Neutrophil (primary cell): ENCODE measurements around the gene SLC26A4.

Experiments
- H3K27ac ChIP-seq: fragments of 200-600 bp; sonication (generic); 2 replicates; pipeline ENCODE4 v1.5.1; 2016; ENCODE audit warnings: mild to moderate bottlenecking, moderate library complexity
- H3K27me3 ChIP-seq: fragments of 200-600 bp; sonication (generic); 2 replicates; pipeline ENCODE4 v1.6.0; 2016; ENCODE audit warnings: mild to moderate bottlenecking
- H3K36me3 ChIP-seq: fragments of 200-600 bp; sonication (generic); 2 replicates; pipeline ENCODE4 v1.5.1; 2017
- H3K4me1 ChIP-seq, 2 experiments: fragments of 200-600 bp in 1 of 2; sonication (generic) in 1 of 2; 1 replicate in 1 of 2; 2 replicates in 1 of 2; pipeline versions ENCODE4 v1.5.1 to v1.6.1; 2013 to 2016; ENCODE audit warnings: low read depth in 1 of 2, low read length in 1 of 2, mild to moderate bottlenecking in 1 of 2, moderate library complexity in 1 of 2; ENCODE audit not compliant: control insufficient read depth in 1 of 2, insufficient read depth in 1 of 2
- H3K4me3 ChIP-seq, 2 experiments: fragments of 200-600 bp in 1 of 2; sonication (generic) in 1 of 2; 1 replicate in 1 of 2; 2 replicates in 1 of 2; pipeline ENCODE4 v1.5.1; 2013 to 2016; ENCODE audit warnings: low read depth in 1 of 2, low read length in 1 of 2, mild to moderate bottlenecking in 1 of 2, moderate library complexity in 1 of 2
- H3K9me3 ChIP-seq: fragments of 200-600 bp; sonication (generic); 2 replicates; pipeline ENCODE4 v1.5.1; 2016
- CTCF ChIP-seq: fragments of 200-600 bp; sonication (generic); IDR thresholded peaks from 2 replicates; pipeline ENCODE4 v1.5.1; 2016; ENCODE audit warnings: antibody characterized with exemption

The SLC26A4 gene

GRCh38 chr7:107680478-107680877 lies 19.9 kb downstream of the SLC26A4 start:
- no peaks in the 10 kb centered on the region for H3K36me3 ChIP-seq
- no peak overlapping the region for H3K4me3 ChIP-seq
- no peaks in the 10 kb centered on the region for H3K9me3 ChIP-seq
- H3K4me1 ChIP-seq, result no peaks in the 10 kb centered on the region
- H3K27ac ChIP-seq, result no peak overlapping the region
- no peak for TF ChIP-seq CTCF
- H3K27me3 ChIP-seq, result peaks cover 3% of the 10 kb centered on the region

- no peaks in the 10 kb centered on the region for H3K4me1 ChIP-seq
- H3K27me3 ChIP-seq, result peaks cover 3% of the 10 kb centered on the region
- no peak for TF ChIP-seq CTCF
- no peaks in the 10 kb centered on the region for H3K36me3 ChIP-seq
- no peaks in the 10 kb centered on the region for H3K9me3 ChIP-seq
- no peak overlapping the region for H3K4me3 ChIP-seq
- no peak overlapping the region for H3K27ac ChIP-seq
Observed at GRCh38 chr7:107682886-107683285, 22.3 kb downstream of the SLC26A4 start.

- Histone ChIP-seq H3K4me3 (no peak overlapping the region), H3K27me3 (peaks cover 7% of the 10 kb centered on the region), H3K9me3 (no peaks in the 10 kb centered on the region), H3K27ac (no peak overlapping the region), H3K36me3 (no peaks in the 10 kb centered on the region), H3K4me1 (no peaks in the 10 kb centered on the region)
- no peak for TF ChIP-seq CTCF
Observed at GRCh38 chr7:107684287-107684686, 23.7 kb downstream of the SLC26A4 start.

GRCh38 chr7:107684947-107685463 lies 24.4 kb downstream of the SLC26A4 start:
- Histone ChIP-seq H3K4me3 (no peak overlapping the region), H3K27ac (no peak overlapping the region), H3K27me3 (peaks cover 7% of the 10 kb centered on the region), H3K9me3 (no peaks in the 10 kb centered on the region), H3K36me3 (no peaks in the 10 kb centered on the region), H3K4me1 (no peaks in the 10 kb centered on the region)
- TF ChIP-seq CTCF, result no peak

GRCh38 chr7:107686816-107687387 lies 26.3 kb downstream of the SLC26A4 start:
- H3K9me3 ChIP-seq, result no peaks in the 10 kb centered on the region
- H3K36me3 ChIP-seq, result no peaks in the 10 kb centered on the region
- no peak overlapping the region for H3K27ac ChIP-seq
- H3K4me3 ChIP-seq, result no peak overlapping the region
- TF ChIP-seq CTCF, result no peak
- H3K27me3 ChIP-seq, result peaks cover 9% of the 10 kb centered on the region
- H3K4me1 ChIP-seq, result no peaks in the 10 kb centered on the region
